SJSA1 (cell line): ENCODE results near the gene SLC39A13. TPM values are rescaled to one million over a fixed set of nuclear protein-coding genes. Genes with fewer than 3 reads are reported as not detected.
A peak's percentile ranks its signal among the peaks of the same experiment; 100 is the strongest.
"Not testable (repeated sequence)": the region's sequence is repeated elsewhere in the genome, so short reads cannot be mapped to it uniquely, and the experiment has no call there.

Source experiments
- DNase-seq, 2 experiments: peaks; one replicate each; pipeline ENCODE4 v3.0.0-alpha.2; 2015 to 2020; ENCODE audit warnings: low spot score in 2 of 2, low read depth in 1 of 2
- H3K27ac ChIP-seq: fragments of 250-450 bp; sonication (Bioruptor Pico); 2 replicates; pipeline ENCODE4 v1.5.1; 2020; ENCODE audit warnings: mild to moderate bottlenecking, moderate library complexity
- H3K27me3 ChIP-seq: fragments of 250-450 bp; sonication (Bioruptor Pico); replicated peaks from 2 replicates; pipeline ENCODE4 v1.5.1; 2020; ENCODE audit warnings: mild to moderate bottlenecking, moderate library complexity
- H3K36me3 ChIP-seq: fragments of 250-450 bp; sonication (Bioruptor Pico); 2 replicates; pipeline ENCODE4 v1.5.1; 2020; ENCODE audit warnings: mild to moderate bottlenecking
- H3K4me1 ChIP-seq: fragments of 250-450 bp; sonication (Bioruptor Pico); replicated peaks from 2 replicates; pipeline ENCODE4 v1.6.1; 2021; ENCODE audit warnings: mild to moderate bottlenecking
- H3K4me3 ChIP-seq: fragments of 250-450 bp; sonication (Bioruptor Pico); 2 replicates; pipeline ENCODE4 v1.5.1; 2020; ENCODE audit warnings: mild to moderate bottlenecking
- H3K9me3 ChIP-seq: fragments of 250-450 bp; sonication (Bioruptor Pico); replicated peaks from 2 replicates; pipeline ENCODE4 v1.5.1; 2020; ENCODE audit warnings: mild to moderate bottlenecking
- total RNA-seq: library from RNA; depleted of rRNA; stranded (reverse); fragments of >200 nt; shearing (Covaris generic); gene quantifications from 2 replicates; pipeline ENCODE4 v1.2.3, GENCODE V29; 2014; rRNA removed

Gene SLC39A13
- total RNA-seq, 1 experiment from 2014 or later = 42.0 TPM

- no peaks in the 10 kb centered on the region for H3K4me1 ChIP-seq
- H3K27ac ChIP-seq = no peak overlapping the region
- no peaks in the 10 kb centered on the region for H3K27me3 ChIP-seq
- no peak for DNase-seq
- H3K36me3 ChIP-seq = no peaks in the 10 kb centered on the region
- H3K4me3 ChIP-seq = no peak overlapping the region
- H3K9me3 ChIP-seq = no peaks in the 10 kb centered on the region
These were observed 45.0 kb downstream of the SLC39A13 start for GRCh38 chr11:47453365-47453764.

DNA sequence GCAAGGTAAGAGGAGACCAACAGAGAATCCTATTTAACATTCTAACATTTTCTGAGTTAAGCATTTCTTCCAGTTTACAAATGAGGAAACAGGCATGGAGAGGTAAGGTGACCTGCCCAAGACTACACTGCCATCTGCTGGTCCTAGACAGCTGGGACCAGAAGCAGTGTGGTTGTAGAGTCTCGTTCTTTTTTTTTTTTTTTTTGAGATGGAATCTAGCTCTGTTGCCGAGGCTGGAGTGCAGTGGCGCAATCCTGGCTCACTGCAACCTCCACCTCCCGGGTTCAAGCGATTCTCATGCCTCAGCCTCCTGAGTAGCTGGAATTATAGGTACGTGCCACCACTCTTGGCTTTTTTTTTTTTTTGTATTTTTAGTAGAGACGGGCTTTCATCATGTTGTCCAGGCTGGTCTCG is 45.9 kb downstream of the SLC39A13 start:
- H3K27ac ChIP-seq, H3K4me3 ChIP-seq, H3K36me3 ChIP-seq, H3K4me1 ChIP-seq, H3K9me3 ChIP-seq, H3K27me3 ChIP-seq: not testable (repeated sequence)
- DNase-seq = peak; percentile 34 to 68

- Histone ChIP-seq H3K27ac (no peak overlapping the region), H3K4me3 (no peak overlapping the region), H3K27me3 (no peaks in the 10 kb centered on the region), H3K4me1 (no peaks in the 10 kb centered on the region), H3K36me3 (peaks cover 34% of the 10 kb centered on the region), H3K9me3 (no peaks in the 10 kb centered on the region)
- DNase-seq = no peak
These were observed 52.3 kb downstream of the SLC39A13 start for GRCh38 chr11:47460571-47461235.

GRCh38 chr11:47461876-47462275 is 53.5 kb downstream of the SLC39A13 start:
- Histone ChIP-seq H3K9me3 (no peaks in the 10 kb centered on the region), H3K27ac (no peak overlapping the region), H3K4me1 (no peaks in the 10 kb centered on the region), H3K36me3 (peaks cover 40% of the 10 kb centered on the region), H3K27me3 (no peaks in the 10 kb centered on the region), H3K4me3 (no peak overlapping the region)
- no peak for DNase-seq

- H3K27me3 ChIP-seq = no peaks in the 10 kb centered on the region
- no peak for DNase-seq
- no peak overlapping the region for H3K4me3 ChIP-seq
- H3K27ac ChIP-seq = no peak overlapping the region
- no peaks in the 10 kb centered on the region for H3K4me1 ChIP-seq
- peaks cover 62% of the 10 kb centered on the region for H3K36me3 ChIP-seq
- H3K9me3 ChIP-seq = no peaks in the 10 kb centered on the region
These were observed 56.1 kb downstream of the SLC39A13 start for GRCh38 chr11:47464483-47464882.

Other genes starting within 250 kb of the SLC39A13 start
- 58.5 and 134 TPM in 2 replicates for gene ARFGAP2, start 231.7 kb upstream of the SLC39A13 start, total RNA-seq
- 18.8 and 23.2 TPM in 2 replicates for gene PACSIN3, start 222.2 kb upstream of the SLC39A13 start, total RNA-seq
- 41.3 and 63.5 TPM in 2 replicates for gene DDB2, start 193.6 kb upstream of the SLC39A13 start, total RNA-seq
- gene ACP2, start 159.8 kb upstream of the SLC39A13 start, total RNA-seq = 29.8 and 34.4 TPM in 2 replicates
- gene NR1H3, start 150.6 kb upstream of the SLC39A13 start, total RNA-seq = 11.1 and 11.8 TPM in 2 replicates
- 15.7 and 20.9 TPM in 2 replicates for gene MADD, start 138.5 kb upstream of the SLC39A13 start, total RNA-seq
- gene MYBPC3, start 55.9 kb upstream of the SLC39A13 start, total RNA-seq = not detected in 2 replicates
- not detected in 2 replicates for gene SPI1, start 30.0 kb upstream of the SLC39A13 start, total RNA-seq
- 295 and 358 TPM in 2 replicates for gene PSMC3, start 17.8 kb downstream of the SLC39A13 start, total RNA-seq
- gene RAPSN, start 40.5 kb downstream of the SLC39A13 start, total RNA-seq = 0.34 TPM in 1 of 2 replicates, not detected in the other
- 50.6 and 77.6 TPM in 2 replicates for gene CELF1, start 144.5 kb downstream of the SLC39A13 start, total RNA-seq
- gene PTPMT1, start 157.0 kb downstream of the SLC39A13 start, total RNA-seq = 134 and 165 TPM in 2 replicates
- 22.9 and 34.9 TPM in 2 replicates for gene KBTBD4, start 170.4 kb downstream of the SLC39A13 start, total RNA-seq
- 101 and 123 TPM in 2 replicates for gene NDUFS3, start 170.5 kb downstream of the SLC39A13 start, total RNA-seq
- gene FAM180B, start 178.1 kb downstream of the SLC39A13 start, total RNA-seq = not detected in 2 replicates
- 0.39 TPM in 1 of 2 replicates, not detected in the other for gene C1QTNF4, start 185.8 kb downstream of the SLC39A13 start, total RNA-seq
- gene MTCH2, start 234.0 kb downstream of the SLC39A13 start, total RNA-seq = 108 and 130 TPM in 2 replicates